K562 (cell line): ENCODE data around the gene OR2V2. TPM values are rescaled to one million over a fixed set of nuclear protein-coding genes. Genes with fewer than 3 reads are reported as not detected.

Source experiments
- ARID3B ChIP-seq: fragments of 250-450 bp; sonication (Bioruptor Pico); IDR thresholded peaks from 2 replicates; pipeline ENCODE4 v1.4.0; 2020; ENCODE audit warnings: borderline replicate concordance
- ASH1L ChIP-seq: fragments of 450-650 bp; IDR thresholded peaks from 2 replicates; pipeline ENCODE4 v1.6.1; 2018; ENCODE audit warnings: borderline replicate concordance, mild to moderate bottlenecking, low read depth; ENCODE audit not compliant: partially characterized antibody
- ATF1 ChIP-seq, 2 experiments: fragments of 450-650 bp in 1 of 2; IDR thresholded peaks; 2 replicates each; pipeline ENCODE4 v1.6.1; 2016; ENCODE audit warnings: missing compliant biosample characterization in 1 of 2, missing genetic modification characterization in 1 of 2
- EWSR1 ChIP-seq: fragments of 450-650 bp; IDR thresholded peaks from 2 replicates; pipeline ENCODE4 v1.6.1; 2018; ENCODE audit warnings: borderline replicate concordance, mild to moderate bottlenecking, low read depth, moderate library complexity; ENCODE audit not compliant: partially characterized antibody
- KDM1A ChIP-seq, 2 experiments: fragments of 450-650 bp; IDR thresholded peaks; 2 replicates each; pipeline ENCODE4 v1.6.1; 2016; ENCODE audit warnings: mild to moderate bottlenecking in 2 of 2
- MNT ChIP-seq, 2 experiments: fragments of 450-650 bp; conservative IDR thresholded peaks; 2 replicates each; pipeline ENCODE4 v1.6.1; 2017; ENCODE audit warnings: mild to moderate bottlenecking in 2 of 2, moderate library complexity in 2 of 2
- MTA2 ChIP-seq: fragments of 450-650 bp; IDR thresholded peaks from 2 replicates; pipeline ENCODE4 v1.6.1; 2016; ENCODE audit warnings: low read depth
- NCOA1 ChIP-seq: fragments of 450-650 bp; IDR thresholded peaks from 2 replicates; pipeline ENCODE4 v1.6.1; 2016; ENCODE audit warnings: low read depth
- NR4A1 ChIP-seq, 2 experiments: fragments of 250-450 bp in 1 of 2; fragments of 450-650 bp in 1 of 2; sonication (Bioruptor Pico) in 1 of 2; IDR thresholded peaks; 2 replicates each; pipeline versions ENCODE4 v1.4.0 to v1.6.1; 2016 to 2020; ENCODE audit warnings: mild to moderate bottlenecking in 2 of 2, missing compliant biosample characterization in 1 of 2, missing genetic modification characterization in 1 of 2, moderate library complexity in 1 of 2
- POLR3A ChIP-seq: IDR thresholded peaks from 2 replicates; pipeline ENCODE4 v1.6.1; 2011; ENCODE audit warnings: borderline replicate concordance, mild to moderate bottlenecking, moderate library complexity; ENCODE audit not compliant: insufficient read length, insufficient read depth; ENCODE audit errors: extremely low read depth
- RCOR1 ChIP-seq, 2 experiments: IDR thresholded peaks; 2 replicates each; pipeline ENCODE4 v1.6.1; 2012; ENCODE audit warnings: low read depth in 2 of 2, low read length in 2 of 2, borderline replicate concordance in 1 of 2, improper control_type of control experiment in 1 of 2
- SMAD1 ChIP-seq: fragments of 150-350 bp; IDR thresholded peaks from 2 replicates; pipeline ENCODE4 v1.6.1; 2014; ENCODE audit warnings: low read length, low read depth; ENCODE audit not compliant: partially characterized antibody
- ZNF583 ChIP-seq: fragments of 250-450 bp; sonication (Bioruptor Pico); IDR thresholded peaks from 2 replicates; pipeline ENCODE4 v1.4.0; 2020
- polyA plus RNA-seq, 8 experiments: library from polyadenylated mRNA; depleted of rRNA in 4 of 8; stranded (reverse) in 5 of 8; unstranded in 3 of 8; fragments of >200 nt; fragmentation: Nextera tagmentation in 2 of 8; fragmentation: Illumina TruSeq in 1 of 8; extraction: Ambion mirVana in 2 of 8; extraction: Trizol in 1 of 8; gene quantifications; 2 replicates each; pipeline versions ENCODE4 v1.2.1 to v1.2.3, GENCODE V29; 2011 to 2014; ENCODE audit warnings: inconsistent platforms in 1 of 8, missing spikeins in 1 of 8
- total RNA-seq, 7 experiments: library from RNA; depleted of rRNA in 6 of 7; stranded (reverse); fragments of >200 nt in 6 of 7; fragmentation: Illumina TruSeq in 2 of 7; extraction: Trizol in 2 of 7; gene quantifications; 2 replicates each; pipeline versions ENCODE4 v1.2.1 to v1.2.3, GENCODE V29; 2011 to 2021; ENCODE audit warnings: low replicate concordance in 1 of 7
- TF ChIP-seq, protein P1 (sequence below): fragments of 450-650 bp; formaldehyde crosslinking; conservative IDR thresholded peaks from 2 replicates; pipeline ENCODE4 v1.4.0; 2022; ENCODE audit warnings: mild to moderate bottlenecking, missing genetic modification characterization
- TF ChIP-seq, protein P2 (sequence below): fragments of 250-450 bp; sonication (Bioruptor Pico); IDR thresholded peaks from 2 replicates; pipeline ENCODE4 v1.5.0; 2021; ENCODE audit warnings: mild to moderate bottlenecking, borderline replicate concordance
- TF ChIP-seq, protein P3 (sequence below): fragments of 450-650 bp; IDR thresholded peaks from 2 replicates; pipeline ENCODE4 v1.6.1; 2016; ENCODE audit warnings: borderline replicate concordance

Gene OR2V2
- total and polyA plus RNA-seq, 9 of the 15 experiments (the other 6 are each of a cell fraction or from before 2014, with no cell fraction given), result 0.01 TPM; not detected in 8

DNA sequence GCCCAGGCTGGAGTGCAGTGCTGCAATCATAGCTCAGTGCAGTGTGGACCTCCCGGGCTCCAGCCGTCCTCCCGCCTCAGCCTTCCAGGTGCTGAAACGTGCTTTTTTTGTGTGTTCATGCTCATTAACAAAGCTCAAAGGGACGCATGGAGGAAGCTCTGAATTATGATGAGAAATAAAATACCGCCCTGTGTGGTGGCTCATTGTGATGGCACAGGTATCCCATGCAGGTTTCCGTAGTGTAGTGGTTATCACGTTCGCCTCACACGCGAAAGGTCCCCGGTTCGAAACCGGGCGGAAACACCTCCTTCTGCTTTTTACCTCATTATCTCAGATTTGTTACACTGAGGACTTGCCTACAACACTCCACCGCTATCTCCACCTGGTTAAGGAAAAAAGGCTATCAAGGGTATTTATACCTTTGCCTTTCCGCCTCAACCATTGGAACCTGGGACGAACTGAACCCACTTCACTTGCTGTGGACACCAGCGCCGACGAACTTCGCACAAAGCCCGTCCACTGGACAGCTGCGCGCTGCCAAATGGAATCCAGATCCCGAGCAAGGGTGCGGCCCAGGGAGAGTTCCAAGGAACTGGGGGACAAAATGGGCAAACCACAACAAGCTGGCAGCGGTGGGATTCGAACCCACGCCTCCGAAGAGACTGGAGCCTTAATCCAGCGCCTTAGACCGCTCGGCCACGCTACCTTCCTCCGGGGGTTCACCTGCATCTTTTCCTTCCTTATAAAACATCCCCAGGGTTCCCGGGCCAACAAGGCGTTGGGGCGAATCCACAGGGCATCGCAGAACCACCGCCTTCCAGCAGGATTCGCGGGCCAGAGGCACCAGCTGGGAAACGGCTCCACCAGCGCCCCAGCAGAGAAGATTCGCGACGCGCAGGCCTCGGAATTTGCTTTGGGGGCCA lies 26.3 kb downstream of the OR2V2 start (continued):
- TF ChIP-seq KDM1A (IDR thresholded peaks at IDR 0.05) (peak; percentile 49 to 62; a peak in 2 of 4 replicates), EWSR1 (no peak), ARID3B (CRISPR knock-in tag) (no peak), MTA2 (no peak), NR4A1 (CRISPR knock-in tag; IDR thresholded peaks at IDR 0.05) (no peak), NR4A1 (tag; IDR thresholded peaks at IDR 0.05) (no peak), RCOR1 (IDR thresholded peaks at IDR 0.05; ENCODE audit: borderline replicate concordance in 1 of 2, low read depth in 2 of 2, low read length in 2 of 2) (peak in 1 of 2 experiments; percentile 86; a peak in 1 of 4 replicates), ASH1L (no peak), POLR3A (peak; percentile 80), ZNF583 (CRISPR knock-in tag) (no peak), MNT (conservative IDR thresholded peaks at IDR 0.05) (peak; percentile 50 to 52; a peak in 2 of 4 replicates), SMAD1 (no peak), NCOA1 (no peak), ATF1 (CRISPR knock-in tag; IDR thresholded peaks at IDR 0.05) (no peak), ATF1 (tag; IDR thresholded peaks at IDR 0.05) (peak; percentile 72)
- TF ChIP-seq, protein P1, sequence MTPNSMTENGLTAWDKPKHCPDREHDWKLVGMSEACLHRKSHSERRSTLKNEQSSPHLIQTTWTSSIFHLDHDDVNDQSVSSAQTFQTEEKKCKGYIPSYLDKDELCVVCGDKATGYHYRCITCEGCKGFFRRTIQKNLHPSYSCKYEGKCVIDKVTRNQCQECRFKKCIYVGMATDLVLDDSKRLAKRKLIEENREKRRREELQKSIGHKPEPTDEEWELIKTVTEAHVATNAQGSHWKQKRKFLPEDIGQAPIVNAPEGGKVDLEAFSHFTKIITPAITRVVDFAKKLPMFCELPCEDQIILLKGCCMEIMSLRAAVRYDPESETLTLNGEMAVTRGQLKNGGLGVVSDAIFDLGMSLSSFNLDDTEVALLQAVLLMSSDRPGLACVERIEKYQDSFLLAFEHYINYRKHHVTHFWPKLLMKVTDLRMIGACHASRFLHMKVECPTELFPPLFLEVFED, result no peak
- TF ChIP-seq, protein P2, sequence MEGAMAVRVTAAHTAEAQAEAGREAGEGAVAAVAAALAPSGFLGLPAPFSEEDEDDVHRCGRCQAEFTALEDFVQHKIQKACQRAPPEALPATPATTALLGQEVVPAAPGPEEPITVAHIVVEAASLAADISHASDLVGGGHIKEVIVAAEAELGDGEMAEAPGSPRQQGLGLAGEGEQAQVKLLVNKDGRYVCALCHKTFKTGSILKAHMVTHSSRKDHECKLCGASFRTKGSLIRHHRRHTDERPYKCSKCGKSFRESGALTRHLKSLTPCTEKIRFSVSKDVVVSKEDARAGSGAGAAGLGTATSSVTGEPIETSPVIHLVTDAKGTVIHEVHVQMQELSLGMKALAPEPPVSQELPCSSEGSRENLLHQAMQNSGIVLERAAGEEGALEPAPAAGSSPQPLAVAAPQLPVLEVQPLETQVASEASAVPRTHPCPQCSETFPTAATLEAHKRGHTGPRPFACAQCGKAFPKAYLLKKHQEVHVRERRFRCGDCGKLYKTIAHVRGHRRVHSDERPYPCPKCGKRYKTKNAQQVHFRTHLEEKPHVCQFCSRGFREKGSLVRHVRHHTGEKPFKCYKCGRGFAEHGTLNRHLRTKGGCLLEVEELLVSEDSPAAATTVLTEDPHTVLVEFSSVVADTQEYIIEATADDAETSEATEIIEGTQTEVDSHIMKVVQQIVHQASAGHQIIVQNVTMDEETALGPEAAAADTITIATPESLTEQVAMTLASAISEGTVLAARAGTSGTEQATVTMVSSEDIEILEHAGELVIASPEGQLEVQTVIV (CRISPR knock-in tag), result no peak
- TF ChIP-seq, protein P3, sequence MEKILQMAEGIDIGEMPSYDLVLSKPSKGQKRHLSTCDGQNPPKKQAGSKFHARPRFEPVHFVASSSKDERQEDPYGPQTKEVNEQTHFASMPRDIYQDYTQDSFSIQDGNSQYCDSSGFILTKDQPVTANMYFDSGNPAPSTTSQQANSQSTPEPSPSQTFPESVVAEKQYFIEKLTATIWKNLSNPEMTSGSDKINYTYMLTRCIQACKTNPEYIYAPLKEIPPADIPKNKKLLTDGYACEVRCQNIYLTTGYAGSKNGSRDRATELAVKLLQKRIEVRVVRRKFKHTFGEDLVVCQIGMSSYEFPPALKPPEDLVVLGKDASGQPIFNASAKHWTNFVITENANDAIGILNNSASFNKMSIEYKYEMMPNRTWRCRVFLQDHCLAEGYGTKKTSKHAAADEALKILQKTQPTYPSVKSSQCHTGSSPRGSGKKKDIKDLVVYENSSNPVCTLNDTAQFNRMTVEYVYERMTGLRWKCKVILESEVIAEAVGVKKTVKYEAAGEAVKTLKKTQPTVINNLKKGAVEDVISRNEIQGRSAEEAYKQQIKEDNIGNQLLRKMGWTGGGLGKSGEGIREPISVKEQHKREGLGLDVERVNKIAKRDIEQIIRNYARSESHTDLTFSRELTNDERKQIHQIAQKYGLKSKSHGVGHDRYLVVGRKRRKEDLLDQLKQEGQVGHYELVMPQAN, result no peak
